NCI-H2107 treated with DMSO at 0.1 percent for 48 hours (cell line): Measurements from ENCODE around the gene AOPEP.
A peak's percentile ranks its signal among the peaks of the same experiment; 100 is the strongest.
"Not testable (repeated sequence)": the region's sequence is repeated elsewhere in the genome, so short reads cannot be mapped to it uniquely, and the experiment has no call there.

ENCODE experiments used
- DNase-seq: peaks from one replicate; lab custom pipeline; 2025; ENCODE audit not compliant: unreplicated experiment; lab: John Stamatoyannopoulos, UW

The AOPEP gene

DNA sequence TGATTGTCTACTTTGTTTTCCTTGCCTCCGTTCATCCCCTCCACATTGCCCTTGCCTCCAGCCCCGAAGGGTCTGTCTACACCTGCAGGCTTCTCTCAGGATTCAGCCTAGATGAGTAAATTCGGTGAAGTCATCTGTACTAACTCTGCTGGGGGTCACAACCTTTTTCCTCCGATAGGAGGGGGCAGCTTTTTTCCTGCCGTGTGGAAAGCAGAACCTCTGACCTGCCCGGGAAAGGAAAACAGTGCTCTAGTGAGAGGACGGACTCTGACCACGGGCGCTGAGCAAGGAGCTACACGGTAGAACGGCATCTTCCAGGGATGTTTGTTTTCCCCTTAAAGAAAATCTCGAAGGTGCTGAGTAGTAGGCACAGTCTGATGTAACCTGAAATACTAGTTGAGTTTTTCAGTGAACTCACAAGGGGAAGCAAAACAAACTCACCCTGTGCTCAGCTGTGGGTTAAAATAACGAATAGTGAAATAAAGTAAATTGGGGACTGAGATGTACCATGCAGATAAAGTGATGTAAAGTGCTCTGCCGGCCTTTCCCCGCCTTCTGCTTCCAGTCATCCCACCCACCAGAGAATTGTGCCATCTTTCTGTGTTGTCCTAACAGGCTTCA, 281.8 kb downstream of the AOPEP start:
- no peak for DNase-seq

DNA sequence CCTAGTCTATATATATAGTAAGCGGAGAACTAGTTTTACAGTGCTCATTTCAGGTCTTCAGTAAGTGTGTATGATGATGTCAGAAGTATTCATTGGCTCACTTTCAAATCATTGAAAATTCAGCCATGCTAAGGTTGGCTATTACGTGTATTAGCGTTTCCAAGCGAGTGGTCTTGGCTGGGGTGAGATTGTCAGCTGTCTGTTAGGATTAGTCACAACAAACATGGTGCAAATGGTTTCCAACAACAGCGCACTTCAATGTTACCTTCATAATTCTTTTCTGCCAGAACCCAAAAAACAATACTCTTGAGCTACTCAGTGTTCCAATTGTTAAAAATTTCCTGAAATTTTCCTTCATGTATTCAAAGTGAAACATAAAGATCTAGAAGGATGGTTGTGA, 283.0 kb downstream of the AOPEP start:
- DNase-seq, result no peak

DNA sequence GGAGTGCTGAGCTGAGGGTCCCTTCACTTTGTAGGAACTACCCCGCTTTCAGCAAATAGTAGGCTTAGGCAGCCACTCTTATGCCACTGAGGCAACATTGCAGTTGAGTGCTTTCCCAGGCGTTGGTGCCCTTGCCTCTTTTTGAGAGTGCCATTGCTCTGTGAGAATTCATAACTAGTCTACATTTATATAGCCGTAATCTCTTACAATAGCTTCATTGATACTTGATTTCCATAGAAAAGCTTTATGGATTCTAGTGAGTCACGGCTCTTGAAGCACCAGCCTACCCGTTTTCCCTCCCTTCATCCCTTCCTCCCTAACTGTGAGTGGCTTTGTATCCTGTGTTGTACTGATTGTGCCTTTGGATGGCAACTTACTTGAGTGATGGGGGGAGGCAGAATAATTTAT, 283.9 kb downstream of the AOPEP start:
- no peak for DNase-seq

DNA sequence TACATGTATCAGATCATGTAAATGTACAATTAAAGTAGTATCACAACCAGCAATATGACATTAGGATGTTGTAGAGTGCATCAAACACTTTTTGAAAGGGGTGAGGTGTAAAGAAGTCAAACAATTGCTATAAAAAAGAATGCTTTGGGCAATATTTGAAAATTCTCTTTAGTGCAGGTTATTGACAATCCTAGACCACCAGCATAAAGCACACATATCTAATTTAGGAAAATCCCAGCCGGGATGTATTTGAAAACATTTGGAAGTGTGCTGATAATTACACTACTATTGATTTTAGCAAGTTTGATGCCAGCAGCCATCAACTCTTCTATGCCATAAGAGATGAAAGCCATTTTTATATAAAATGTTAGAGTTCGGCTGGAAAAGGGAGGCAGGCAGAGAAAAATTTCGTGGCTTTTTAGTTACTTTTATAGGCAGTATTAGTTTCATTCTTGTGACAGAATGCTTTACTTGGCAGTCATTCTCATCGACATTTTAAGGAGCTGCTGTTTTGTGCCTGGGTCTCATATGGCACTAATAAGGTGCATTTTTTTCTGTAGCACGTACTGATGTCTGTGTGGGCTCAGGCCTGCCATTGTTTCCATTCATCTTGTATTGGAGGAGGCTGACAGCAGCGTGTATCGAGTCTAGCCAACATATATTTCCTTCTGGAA, 285.7 kb downstream of the AOPEP start:
- DNase-seq, result no peak

DNA sequence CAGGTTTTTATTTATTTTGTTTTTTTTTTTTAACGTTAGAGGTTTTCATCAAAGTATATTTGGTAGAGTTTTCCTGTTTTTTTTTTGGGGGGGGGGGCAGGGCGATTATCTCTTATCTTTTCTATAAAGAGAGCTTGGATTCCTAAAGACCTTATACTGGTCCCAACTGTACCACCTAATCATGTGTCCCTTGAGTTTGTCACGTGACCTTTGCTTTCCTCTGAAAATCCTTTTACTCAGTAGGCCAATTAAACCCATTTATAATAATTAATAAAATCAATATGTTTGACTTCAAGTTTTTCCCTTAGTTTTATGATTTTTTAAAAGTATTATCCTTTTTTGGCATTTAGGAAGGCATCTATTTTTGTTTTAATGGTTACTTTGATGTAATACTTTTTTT, 286.4 kb downstream of the AOPEP start:
- DNase-seq, result no peak

DNA sequence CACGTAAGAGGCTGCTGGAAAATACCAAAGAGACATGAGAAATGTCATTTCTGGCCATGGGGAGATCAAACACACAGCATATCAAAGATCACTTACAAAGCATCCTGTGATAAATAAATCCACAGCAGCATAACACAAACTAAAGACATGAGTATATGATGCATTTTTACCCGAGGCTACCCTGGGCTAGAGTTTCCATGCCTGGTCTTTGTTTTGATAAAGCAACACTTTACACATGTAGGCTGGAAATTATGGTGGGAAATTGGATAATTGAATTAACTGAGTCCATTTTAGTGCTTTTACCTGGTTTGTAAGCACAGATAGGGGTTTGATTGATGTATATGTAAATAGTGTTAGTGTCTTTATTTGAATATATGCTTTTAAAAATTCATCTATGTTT, 288.4 kb downstream of the AOPEP start:
- no peak for DNase-seq

DNA sequence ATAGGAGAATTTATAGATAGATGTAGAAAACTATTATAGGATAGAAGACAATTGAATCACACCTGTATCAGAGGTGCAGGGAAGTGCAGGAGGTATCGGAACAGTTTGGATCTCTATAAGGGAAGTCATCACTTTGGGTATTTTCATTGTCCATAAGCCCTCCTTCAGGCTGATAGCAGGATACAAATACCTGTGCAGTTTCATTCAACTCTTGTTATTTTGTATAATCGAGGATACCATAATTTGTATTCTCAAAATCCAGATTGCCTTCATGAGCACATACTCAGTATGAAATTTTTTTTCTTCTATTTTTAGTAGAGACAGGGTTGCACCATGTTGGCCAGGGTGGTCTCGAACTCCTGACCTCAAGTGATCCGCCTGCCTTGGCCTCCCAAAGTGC, 289.1 kb downstream of the AOPEP start:
- DNase-seq, result no peak

DNA sequence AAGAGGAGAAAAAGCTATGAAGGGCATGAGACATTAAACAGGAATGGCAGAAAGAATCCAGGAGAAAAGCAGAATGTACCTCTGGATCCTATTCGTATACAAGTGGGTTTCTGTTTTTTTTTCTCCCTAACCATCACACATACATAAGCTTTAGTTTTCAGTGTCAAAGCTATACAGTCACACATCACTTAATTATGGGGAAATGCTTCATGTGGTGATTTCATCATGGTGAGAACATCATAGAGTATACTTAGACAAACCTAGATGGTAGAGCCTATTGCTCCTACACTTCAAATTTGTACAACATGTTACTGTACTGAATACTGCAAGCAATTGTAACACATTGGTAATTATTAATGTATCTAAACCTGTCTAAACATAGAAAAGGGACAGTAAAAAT, 290.6 kb downstream of the AOPEP start:
- DNase-seq, result no peak

DNA sequence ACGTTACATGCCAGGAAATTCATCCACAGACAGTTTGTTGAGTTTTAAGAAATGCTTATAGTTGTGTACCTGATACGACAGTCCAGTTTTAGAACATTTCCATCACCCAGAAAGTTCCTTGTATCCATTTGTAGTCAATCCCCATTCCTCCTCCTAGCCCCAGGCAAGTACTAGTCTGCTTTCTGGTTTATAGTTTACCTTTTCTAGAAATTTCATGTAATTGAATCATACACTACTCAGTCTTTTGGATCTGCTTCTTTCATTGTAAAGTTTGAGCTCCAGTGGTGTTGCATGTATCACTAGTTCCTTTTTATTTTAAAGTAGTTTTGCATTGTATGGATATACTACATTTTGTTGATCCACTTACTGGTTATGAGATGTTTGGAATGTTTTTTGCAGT, 291.2 kb downstream of the AOPEP start:
- no peak for DNase-seq

DNA sequence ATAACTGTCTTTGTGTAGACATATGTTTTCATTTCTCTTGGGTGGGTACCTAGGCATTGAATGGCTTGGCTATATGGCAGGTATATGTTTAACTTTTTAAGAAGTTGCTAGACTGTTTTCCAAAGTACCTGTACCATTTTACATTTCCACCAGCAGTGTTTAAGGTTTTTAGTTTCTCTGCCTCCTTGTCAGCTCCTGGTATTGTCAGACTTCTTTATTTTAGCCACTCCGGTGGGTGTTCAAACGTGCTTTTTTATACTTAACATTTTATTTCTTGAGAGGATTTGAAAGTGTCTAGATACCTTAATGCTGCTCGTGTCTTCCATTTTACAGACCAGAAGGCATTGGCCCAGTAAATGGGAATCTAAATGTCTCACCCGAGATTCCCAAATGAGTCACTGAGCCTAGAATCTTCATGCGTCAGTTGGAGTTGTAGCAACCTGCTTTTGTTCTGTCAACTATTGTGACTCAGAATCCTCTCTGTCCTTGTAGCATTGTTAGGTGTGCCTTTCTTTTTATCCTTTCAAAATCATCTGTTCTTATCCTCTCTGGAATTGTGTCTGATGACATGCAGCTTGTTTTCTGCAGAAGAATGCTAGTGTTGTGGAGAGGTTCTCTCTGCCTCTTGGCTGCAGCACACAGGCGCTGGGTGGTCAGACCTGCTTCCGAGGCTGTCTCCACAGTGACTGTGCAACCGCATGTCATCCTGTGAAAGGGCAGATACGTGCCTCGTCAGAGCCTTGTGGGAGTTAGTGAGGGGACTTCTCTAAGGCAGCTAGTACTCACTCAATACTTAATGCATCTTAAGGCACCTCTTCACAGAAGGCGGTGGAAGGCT, 291.8 kb downstream of the AOPEP start:
- no peak for DNase-seq

DNA sequence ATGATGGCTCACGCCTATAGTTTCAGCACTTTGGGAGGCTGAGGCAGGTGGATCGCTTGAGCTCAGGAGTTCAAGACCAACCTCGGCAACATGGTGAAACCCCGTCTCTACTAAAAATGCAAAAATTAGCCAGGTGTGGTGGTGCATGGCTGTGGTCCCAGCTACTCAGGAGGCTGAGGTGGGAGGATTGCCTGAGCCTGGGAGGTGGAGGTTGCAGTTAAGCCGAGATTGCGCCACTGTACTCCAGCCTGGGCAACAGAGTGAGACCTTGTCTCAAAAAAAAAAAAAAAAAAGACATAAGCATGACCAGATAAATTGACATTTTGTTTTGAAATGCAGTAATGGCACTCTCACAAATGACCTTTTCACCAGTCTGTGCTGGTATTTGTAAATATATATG, 294.1 kb downstream of the AOPEP start:
- DNase-seq, result not testable (repeated sequence)

DNA sequence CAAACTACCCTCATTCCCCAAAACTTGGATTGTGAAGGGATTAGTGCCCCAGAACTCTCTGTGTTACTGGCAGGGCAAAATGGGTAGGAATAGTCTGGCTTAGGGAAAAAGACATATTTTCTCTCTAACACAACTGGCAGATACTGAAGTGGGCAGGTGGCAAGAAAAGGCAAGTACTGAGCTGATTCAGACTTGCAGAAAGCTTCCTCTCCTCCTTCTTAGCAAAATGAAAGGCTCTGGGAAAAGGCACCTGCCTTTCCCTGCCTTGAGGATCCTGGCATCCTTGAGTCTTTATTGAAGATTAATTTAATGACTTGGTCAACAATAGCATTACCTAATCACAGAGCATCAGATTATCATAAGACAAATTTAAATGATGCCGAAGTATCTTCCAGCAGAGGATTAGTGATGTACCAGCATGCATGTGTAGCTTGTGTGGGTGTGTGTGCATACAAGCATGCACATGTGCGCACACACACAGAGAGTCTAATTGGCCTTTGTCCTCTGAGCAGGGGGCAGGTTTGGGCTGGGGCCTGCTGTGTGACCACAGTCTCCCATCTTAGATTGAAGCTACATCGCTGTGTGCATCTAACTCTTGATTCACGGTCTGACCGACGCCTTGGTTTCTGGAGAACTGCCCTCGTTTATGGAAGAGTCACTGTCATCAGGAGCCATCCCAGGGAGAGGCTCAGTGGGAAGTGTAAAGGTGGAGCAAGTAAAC, 294.8 kb downstream of the AOPEP start:
- DNase-seq, result no peak

DNA sequence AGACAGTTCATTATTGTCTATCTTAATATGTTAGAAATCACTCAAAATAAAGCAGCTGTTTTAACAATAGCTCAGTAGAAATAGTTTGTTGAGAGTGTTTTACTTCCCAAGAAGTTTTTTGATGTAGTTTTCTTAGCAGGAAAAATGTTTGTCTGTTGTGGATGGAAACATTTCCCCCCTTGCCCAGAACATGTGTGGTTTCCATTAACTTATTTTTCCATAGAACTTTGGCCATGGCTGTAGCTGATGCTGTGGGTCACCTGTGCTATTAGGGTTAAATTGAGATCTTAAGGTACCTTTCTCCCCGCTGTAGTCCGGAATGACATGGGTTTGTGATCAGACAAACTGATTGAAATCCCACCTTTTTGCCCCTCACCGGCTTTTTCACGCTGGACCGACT, 296.2 kb downstream of the AOPEP start:
- DNase-seq, result no peak

DNA sequence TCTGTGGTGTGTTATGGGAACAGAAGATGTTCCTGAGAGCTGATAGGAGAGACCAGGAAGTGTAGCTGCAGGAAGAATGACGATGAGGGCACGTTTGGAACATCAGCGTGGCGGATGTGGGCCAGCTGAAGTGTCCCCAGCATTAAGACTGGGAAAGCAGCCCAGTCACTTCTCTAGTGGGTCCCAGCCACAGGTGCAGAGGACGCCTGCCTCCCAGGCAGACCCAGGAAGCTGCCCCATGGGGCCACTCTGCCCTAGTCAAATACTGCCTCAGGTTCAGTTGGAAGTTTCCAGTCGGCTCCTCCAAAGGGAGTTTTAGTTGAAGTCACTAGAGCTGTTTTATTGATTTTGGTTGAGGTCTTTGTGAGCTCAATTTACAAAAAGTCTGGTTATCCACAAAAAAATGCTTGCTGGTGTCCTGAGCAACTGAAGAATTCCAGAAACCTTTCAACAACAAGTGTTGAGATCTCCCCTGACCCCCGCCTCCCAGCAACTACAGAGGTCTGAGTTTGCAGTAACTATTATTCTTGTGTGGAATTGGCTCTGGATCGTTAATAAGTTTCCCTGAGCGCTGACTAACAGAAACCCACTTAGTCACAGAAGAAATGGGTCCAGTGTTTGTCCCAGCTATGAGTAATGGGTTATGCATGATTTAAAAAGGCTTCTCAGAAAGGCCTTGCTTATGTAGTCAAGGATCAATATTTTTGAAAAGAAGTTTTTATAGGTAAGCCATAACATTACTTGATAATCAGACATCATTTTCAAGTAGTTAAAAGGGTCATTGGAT, 296.9 kb downstream of the AOPEP start:
- peak; percentile 71 for DNase-seq

DNA sequence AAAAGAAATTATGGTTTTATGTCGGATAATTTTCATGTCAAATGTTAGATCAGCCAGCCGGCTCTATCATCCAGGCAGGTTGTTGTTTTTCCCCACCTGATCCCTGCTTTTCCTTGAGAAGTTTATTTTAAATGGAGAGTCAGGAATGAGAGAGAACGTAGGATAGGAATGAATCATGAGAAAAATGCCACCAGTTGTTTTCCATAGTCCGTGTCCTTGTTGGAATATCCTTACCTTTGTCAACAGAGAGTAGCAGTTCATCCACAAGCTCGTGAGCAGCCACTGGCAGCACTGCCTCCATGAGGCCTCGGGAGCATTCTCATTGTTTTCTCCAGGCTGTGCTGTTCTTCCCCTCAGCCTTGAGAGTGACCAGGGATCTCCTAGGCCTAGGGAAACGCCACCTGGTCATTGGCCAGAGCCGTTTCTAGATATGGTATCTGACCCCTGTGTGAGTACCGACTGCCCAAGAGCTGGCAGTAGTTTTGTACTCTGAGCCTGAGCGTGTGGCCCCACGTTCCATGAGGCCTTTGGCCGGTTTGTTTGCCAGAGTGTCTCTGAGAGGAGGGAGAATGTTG, 297.7 kb downstream of the AOPEP start:
- DNase-seq, result no peak

DNA sequence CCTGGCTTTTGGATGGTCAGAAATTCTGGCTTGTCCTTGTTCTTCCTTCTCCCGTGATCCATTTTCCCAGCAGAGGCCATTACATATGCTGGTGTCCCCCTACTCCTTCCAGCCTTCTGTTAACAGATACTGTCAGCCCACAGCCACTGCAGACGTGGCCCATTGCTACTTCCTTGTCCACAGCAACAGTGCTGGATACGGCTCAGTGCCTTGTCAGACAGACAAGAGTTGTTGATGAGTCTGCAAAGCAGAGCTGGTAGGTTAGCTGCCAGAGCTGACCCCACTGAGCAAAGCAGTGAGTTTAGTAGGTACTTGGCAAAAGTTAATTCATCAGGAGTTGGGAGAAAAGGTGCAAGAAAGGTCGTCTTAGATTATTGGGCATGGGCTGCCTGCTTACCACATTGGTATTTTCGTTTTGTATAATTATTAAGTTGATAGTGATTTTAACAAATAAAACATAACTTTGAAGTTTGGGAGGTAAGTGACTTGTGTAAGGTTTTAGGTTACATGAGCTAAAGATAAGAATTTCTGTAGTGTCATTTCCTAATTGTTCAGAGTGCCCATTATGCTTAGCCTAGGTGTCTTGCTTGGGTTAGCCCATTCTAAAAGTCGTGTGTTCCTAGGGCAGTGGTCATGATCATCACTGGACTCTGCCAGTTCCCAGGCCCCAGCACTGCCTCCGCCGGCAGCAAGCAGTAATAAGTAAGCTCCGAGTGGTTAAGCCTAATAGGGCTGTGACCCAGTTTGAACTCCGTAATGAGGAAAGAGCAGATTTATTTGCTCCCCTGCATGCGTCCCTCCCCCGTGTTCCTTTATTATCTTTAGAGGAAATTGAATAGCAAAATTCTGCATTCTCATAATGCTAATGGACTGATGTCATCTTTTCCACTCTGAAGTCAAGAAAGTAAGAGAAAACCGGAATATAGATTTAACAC, 299.0 kb downstream of the AOPEP start:
- no peak for DNase-seq

DNA sequence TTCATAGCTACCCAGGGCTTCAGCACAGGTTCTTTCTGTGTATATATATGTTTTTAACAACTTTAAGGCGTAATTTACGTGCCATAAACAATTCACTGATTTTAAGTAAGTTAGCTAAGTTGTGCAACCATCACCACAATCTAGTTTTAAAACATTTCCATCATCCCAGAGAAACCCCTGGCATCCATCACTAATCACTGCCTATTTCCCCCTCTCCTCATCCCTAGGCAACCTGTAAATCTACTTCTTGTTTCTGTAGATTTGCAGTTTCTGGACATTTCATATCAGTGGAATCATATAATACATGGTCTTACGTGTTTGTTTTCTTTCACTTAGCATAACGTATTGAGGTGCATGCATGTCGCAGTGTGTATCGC, 299.6 kb downstream of the AOPEP start:
- no peak for DNase-seq

DNA sequence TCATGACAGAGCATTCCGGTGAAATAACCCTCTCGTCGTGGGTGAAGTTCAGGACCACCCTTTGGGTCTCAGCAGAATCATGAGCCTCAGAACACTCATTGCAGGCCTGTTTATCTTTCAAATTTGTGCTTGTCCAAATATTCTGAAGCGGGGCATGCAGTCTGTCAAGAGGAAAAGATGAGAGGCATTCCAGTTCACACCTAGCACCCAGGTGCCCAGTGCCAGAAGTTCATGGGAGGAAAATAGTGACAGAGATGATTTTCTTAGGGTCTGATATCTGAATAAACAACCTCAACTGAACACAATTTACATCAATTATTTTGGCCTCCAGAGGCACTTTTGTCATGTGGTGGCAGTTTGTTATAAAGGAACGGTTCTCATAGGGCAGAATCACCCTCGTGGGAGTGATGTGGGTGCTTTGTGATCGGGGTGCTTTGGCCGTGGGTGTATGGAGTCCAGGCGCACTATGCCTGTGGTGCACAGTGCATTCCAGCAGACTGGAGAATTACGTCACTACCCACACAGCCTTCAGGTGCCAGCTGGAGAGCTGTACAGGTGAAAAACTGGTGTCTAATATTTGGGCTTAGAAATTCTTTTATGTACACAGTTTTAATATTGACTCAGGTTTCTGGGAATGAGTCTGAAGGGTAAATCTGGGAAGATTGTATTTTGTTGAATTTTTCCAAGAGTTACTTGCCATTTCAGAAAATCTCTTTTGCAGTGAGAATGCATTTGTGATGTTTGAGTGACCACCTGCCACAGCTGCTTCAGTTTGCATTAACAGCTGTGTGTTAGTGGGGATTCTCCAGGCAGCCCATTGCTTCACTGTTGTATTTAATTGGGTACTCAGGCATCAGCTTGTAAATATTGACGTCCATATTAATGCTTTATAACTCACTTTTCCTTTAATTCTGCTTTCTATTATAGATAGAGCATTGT, 301.7 kb downstream of the AOPEP start:
- no peak for DNase-seq
